HepG2 (cell line): ENCODE measurements around the gene CELF2. TPM values are rescaled to one million over a fixed set of nuclear protein-coding genes. Genes with fewer than 3 reads are reported as not detected.

Experiments
- ATAC-seq: fragments of 200-7000 bp; cut with Tn5 transposase; 3 replicates; pipeline ENCODE4 v1.9.1; 2020; ENCODE audit warnings: mild to moderate bottlenecking, moderate library complexity
- BruUV-seq: library from RNA; stranded (reverse); fragments of 400-500 nt; replicated peaks from 2 replicates; lab custom pipeline; 2021; lab: Mats Ljungman, UMichigan
- CTCF ChIA-PET: fragments of 300-600 bp; formaldehyde crosslinking; extraction: SDS; loops from one replicate; lab custom pipeline; 2021; ENCODE audit warnings: low total read pairs, inconsistent platforms, low intra/inter-chr PET ratio; lab: Yijun Ruan, JAX
- POLR2A ChIA-PET: fragments of 350-600 bp; sonication (Branson Sonifier 250); formaldehyde crosslinking; loops from one replicate; lab custom pipeline; 2020; ENCODE audit warnings: antibody characterized with exemption, inconsistent platforms; lab: Yijun Ruan, JAX
- DNase-seq: peaks from one replicate; pipeline ENCODE4 v3.0.0-alpha.2; 2015; ENCODE audit warnings: low spot score
- FAIRE-seq: peaks from 3 replicates; lab custom pipeline; 2011; peaks lifted over from hg19 to GRCh38; lab: Jason Lieb, UNC
- H2AFZ ChIP-seq: one replicate; pipeline ENCODE4 v1.6.1; 2011; ENCODE audit warnings: low read length, inconsistent platforms
- H3K27ac ChIP-seq: fragments of 300-600 bp; 3 replicates; pipeline ENCODE4 v1.8.0; 2011; ENCODE audit warnings: mixed run types, mild to moderate bottlenecking, mixed read lengths, low read length, inconsistent platforms; ENCODE audit not compliant: insufficient read depth; ENCODE audit errors: extremely low read length
- H3K27me3 ChIP-seq, 2 experiments: fragments of 200-600 bp in 1 of 2; 2 replicates in 1 of 2; 3 replicates in 1 of 2; pipeline versions ENCODE4 v1.6.0 to v1.8.0; 2011; ENCODE audit warnings: low read length in 2 of 2, mild to moderate bottlenecking in 2 of 2, moderate library complexity in 2 of 2, inconsistent platforms in 1 of 2; ENCODE audit not compliant: insufficient read depth in 2 of 2, control insufficient read depth in 1 of 2
- H3K36me3 ChIP-seq, 2 experiments: fragments of 200-600 bp in 1 of 2; replicated peaks in 1 of 2; 2 replicates in 1 of 2; 3 replicates in 1 of 2; pipeline versions ENCODE4 v1.5.1 to v1.8.0; 2011; ENCODE audit warnings: low read length in 2 of 2, inconsistent platforms in 1 of 2; ENCODE audit not compliant: insufficient read depth in 2 of 2, control insufficient read depth in 1 of 2
- H3K4me1 ChIP-seq: 2 replicates; pipeline ENCODE4 v1.5.1; 2012; ENCODE audit warnings: low read length, inconsistent platforms; ENCODE audit not compliant: insufficient read depth
- H3K4me2 ChIP-seq: 2 replicates; pipeline ENCODE4 v1.6.0; 2011; ENCODE audit warnings: low read depth, low read length, inconsistent platforms
- H3K4me3 ChIP-seq, 3 experiments: fragments of 200-600 bp in 1 of 3; sonication (generic), shearing (Covaris generic) in 1 of 3; replicated peaks in 1 of 3; 2 replicates each; pipeline ENCODE4 v1.5.1; 2011 to 2016; ENCODE audit warnings: low read length in 3 of 3, inconsistent platforms in 2 of 3, low read depth in 2 of 3, mild to moderate bottlenecking in 2 of 3, control low read depth in 1 of 3, mixed read lengths in 1 of 3; ENCODE audit not compliant: insufficient read depth in 1 of 3
- H3K79me2 ChIP-seq: one replicate; pipeline ENCODE4 v1.6.1; 2011; ENCODE audit warnings: low read length, inconsistent platforms; ENCODE audit not compliant: insufficient read depth
- H3K9ac ChIP-seq: 2 replicates; pipeline ENCODE4 v1.6.0; 2011; ENCODE audit warnings: mild to moderate bottlenecking, low read depth, low read length, inconsistent platforms; ENCODE audit not compliant: insufficient read depth
- H3K9me3 ChIP-seq: 2 replicates; pipeline ENCODE4 v1.5.1; 2012; ENCODE audit warnings: mild to moderate bottlenecking, low read length
- H4K20me1 ChIP-seq: 2 replicates; pipeline ENCODE4 v1.6.0; 2011; ENCODE audit warnings: inconsistent platforms, mild to moderate bottlenecking, low read length, moderate library complexity; ENCODE audit not compliant: insufficient read depth
- CHD4 ChIP-seq: fragments of 200-600 bp; sonication (generic); IDR thresholded peaks from 2 replicates; pipeline ENCODE4 v1.7.0; 2017; ENCODE audit warnings: mild to moderate bottlenecking, low read length, borderline replicate concordance
- NKX3-1 ChIP-seq: sonication (generic); formaldehyde crosslinking; IDR thresholded peaks from 2 replicates; pipeline ENCODE4 v1.5.0; 2020; ENCODE audit warnings: missing genetic modification reagents
- RFX5 ChIP-seq: IDR thresholded peaks from 2 replicates; pipeline ENCODE4 v1.6.1; 2011; ENCODE audit warnings: low read depth, low read length, improper control_type of control experiment
- ZNF282 ChIP-seq: fragments of 450-650 bp; IDR thresholded peaks from 2 replicates; pipeline ENCODE4 v1.6.1; 2018; ENCODE audit not compliant: partially characterized antibody
- ZNF382 ChIP-seq: sonication (generic); formaldehyde crosslinking; IDR thresholded peaks from 2 replicates; pipeline ENCODE4 v1.5.0; 2020; ENCODE audit warnings: missing genetic modification reagents, mild to moderate bottlenecking, borderline replicate concordance
- ZNF7 ChIP-seq: IDR thresholded peaks from 2 replicates; pipeline ENCODE4 v1.6.1; 2016; ENCODE audit warnings: missing biosample characterization, missing genetic modification reagents
- WGBS: methylation state at CpG from one replicate; pipeline ENCODE4 v1.1.6; 2017; ENCODE audit warnings: low lambda C conversion rate; 5-methylcytosine and 5-hydroxymethylcytosine counted together
- in situ Hi-C: cut with HindIII; loops from 2 replicates; pipeline ENCODE4 v1.10.0; 2017; ENCODE audit warnings: low pct_unique_long_range_greater_than_20kb; ENCODE audit not compliant: extremely low pct_ligation_motif_present
- intact Hi-C: fragments of 100-400 bp; cut with micrococcal nuclease; formaldehyde crosslinking; loops from one replicate; pipeline ENCODE4 v1.10.0; 2022; ENCODE audit not compliant: unreplicated experiment
- polyA plus RNA-seq, 8 experiments: library from polyadenylated mRNA; depleted of rRNA in 3 of 8; stranded (reverse) in 7 of 8; unstranded in 1 of 8; fragments of >200 nt; fragmentation: Illumina TruSeq in 4 of 8; extraction: Trizol in 4 of 8; gene quantifications; 2 replicates each; pipeline versions ENCODE4 v1.2.1 to v1.2.3, GENCODE V29; 2011 to 2016; ENCODE audit warnings: low read depth in 4 of 8, missing spikeins in 1 of 8, mixed read lengths in 1 of 8; ENCODE audit not compliant: insufficient read depth in 1 of 8
- total RNA-seq, 5 experiments: library from RNA; depleted of rRNA; stranded (reverse); fragments of >200 nt; fragmentation: Illumina TruSeq; extraction: Trizol; gene quantifications; 2 replicates each; pipeline ENCODE4 v1.2.3, GENCODE V29; 2016; ENCODE audit warnings: low read depth in 1 of 5
- TF ChIP-seq, protein P1 (sequence below): IDR thresholded peaks from 2 replicates; pipeline ENCODE4 v1.6.1; 2016; ENCODE audit warnings: mild to moderate bottlenecking, missing biosample characterization, missing genetic modification reagents
- TF ChIP-seq, protein P2 (sequence below): IDR thresholded peaks from 2 replicates; pipeline ENCODE4 v1.6.1; 2012; ENCODE audit warnings: inconsistent platforms
- TF ChIP-seq, protein P3 (sequence below): IDR thresholded peaks from 2 replicates; pipeline ENCODE4 v1.6.1; 2016; ENCODE audit warnings: missing compliant biosample characterization, missing genetic modification reagents, borderline replicate concordance
- TF ChIP-seq, protein P4 (sequence below): sonication (generic); formaldehyde crosslinking; IDR thresholded peaks from 2 replicates; pipeline ENCODE4 v1.8.1; 2023; ENCODE audit warnings: mild to moderate bottlenecking, moderate library complexity, missing genetic modification reagents

Gene CELF2
- total and polyA plus RNA-seq, 2 of the 13 experiments (the other 11 are each of a cell fraction or from before 2014, with no cell fraction given), result not detected

DNA sequence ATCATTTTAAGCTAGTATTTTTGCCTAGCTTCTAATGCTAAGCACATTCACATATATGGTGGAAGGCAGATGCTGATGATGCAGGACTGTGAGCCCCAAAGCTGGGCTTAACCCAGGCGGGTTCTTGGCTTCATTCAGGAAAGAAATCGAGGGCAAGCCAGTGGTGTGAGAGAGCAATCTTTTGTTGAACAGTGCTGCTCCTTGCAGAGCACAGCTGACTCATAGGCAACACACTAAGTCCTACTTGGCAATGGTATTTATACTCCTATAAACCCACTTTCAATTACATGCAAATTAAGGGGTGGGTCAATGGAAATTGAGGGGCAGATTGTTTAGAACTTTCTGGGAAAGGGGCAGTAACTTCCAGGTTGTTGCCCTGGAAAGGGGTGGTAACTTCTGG, 42.0 kb upstream of the CELF2 start:
- DNase-seq, result no peak
- H2AFZ ChIP-seq, result no peak overlapping the region
- H3K4me2 ChIP-seq, result no peak overlapping the region
- CTCF ChIA-PET, result no interaction called here
- ATAC-seq, result no peak
- no peak for FAIRE-seq
- intact Hi-C loops, result no loop called here
- TF ChIP-seq, protein P1, sequence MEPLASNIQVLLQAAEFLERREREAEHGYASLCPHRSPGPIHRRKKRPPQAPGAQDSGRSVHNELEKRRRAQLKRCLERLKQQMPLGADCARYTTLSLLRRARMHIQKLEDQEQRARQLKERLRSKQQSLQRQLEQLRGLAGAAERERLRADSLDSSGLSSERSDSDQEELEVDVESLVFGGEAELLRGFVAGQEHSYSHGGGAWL (CRISPR knock-in tag), result no peak
- TF ChIP-seq ZNF282 (no peak), CHD4 (no peak), RFX5 (no peak), ZNF382 (no peak), NKX3-1 (no peak), ZNF7 (CRISPR knock-in tag) (no peak)
- TF ChIP-seq, protein P2, sequence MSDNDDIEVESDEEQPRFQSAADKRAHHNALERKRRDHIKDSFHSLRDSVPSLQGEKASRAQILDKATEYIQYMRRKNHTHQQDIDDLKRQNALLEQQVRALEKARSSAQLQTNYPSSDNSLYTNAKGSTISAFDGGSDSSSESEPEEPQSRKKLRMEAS, result no peak
- TF ChIP-seq, protein P3, sequence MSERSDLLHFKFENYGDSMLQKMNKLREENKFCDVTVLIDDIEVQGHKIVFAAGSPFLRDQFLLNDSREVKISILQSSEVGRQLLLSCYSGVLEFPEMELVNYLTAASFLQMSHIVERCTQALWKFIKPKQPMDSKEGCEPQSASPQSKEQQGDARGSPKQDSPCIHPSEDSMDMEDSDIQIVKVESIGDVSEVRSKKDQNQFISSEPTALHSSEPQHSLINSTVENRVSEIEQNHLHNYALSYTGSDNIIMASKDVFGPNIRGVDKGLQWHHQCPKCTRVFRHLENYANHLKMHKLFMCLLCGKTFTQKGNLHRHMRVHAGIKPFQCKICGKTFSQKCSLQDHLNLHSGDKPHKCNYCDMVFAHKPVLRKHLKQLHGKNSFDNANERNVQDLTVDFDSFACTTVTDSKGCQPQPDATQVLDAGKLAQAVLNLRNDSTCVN, result no peak
- TF ChIP-seq, protein P4, sequence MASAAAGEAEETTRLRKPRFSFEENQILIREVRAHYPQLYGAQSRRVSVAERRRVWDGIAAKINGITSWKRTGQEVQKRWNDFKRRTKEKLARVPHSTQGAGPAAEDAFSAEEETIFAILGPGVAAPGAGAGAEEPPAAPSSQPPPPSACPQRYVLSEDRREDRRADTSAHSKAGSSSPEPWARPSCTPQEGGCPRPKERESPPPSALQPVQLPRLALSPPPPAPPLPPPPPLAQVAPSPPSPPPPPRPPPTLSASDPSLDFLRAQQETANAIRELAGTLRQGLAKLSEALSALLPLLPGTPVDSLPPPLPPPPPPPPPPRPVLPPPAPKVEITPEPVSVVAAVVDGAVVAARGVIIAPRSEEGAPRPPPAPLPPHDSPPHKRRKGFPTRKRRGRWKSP, result no peak
- TF ChIP-seq, all 625 proteins: peak for 0
- H3K79me2 ChIP-seq, result no peaks in the 10 kb centered on the region
- H3K27me3 ChIP-seq, result no peaks in the 10 kb centered on the region; a peak in 1 of 5 replicates
- no peak overlapping the region for H3K4me3 ChIP-seq
- H3K9me3 ChIP-seq, result no peaks in the 10 kb centered on the region
- in situ Hi-C loops, result no loop called here
- POLR2A ChIA-PET, result no interaction called here
- H3K9ac ChIP-seq, result no peak overlapping the region
- WGBS, result 0% methylated on average over 2 of the region's 2 CpGs
- H3K36me3 ChIP-seq, result no peaks in the 10 kb centered on the region
- no peaks in the 10 kb centered on the region for H4K20me1 ChIP-seq
- BruUV-seq, result no TSS peak
- no peaks in the 10 kb centered on the region for H3K4me1 ChIP-seq
- no peak overlapping the region for H3K27ac ChIP-seq
